GM20431 (cell line): Measurements from ENCODE around the gene GJD3.

Source experiments
- in situ Hi-C: fragments of 300-500 bp; cut with MseI, MboI; formaldehyde crosslinking; loops from one replicate; pipeline ENCODE4 v1.15.0; 2020; ENCODE audit warnings: low sequenced_read_pairs; ENCODE audit not compliant: unreplicated experiment

GJD3 gene

GRCh38 chr17:40343219-40344119, 21.1 kb downstream of the GJD3 start:
- in situ Hi-C loops, result no loop called here

- in situ Hi-C loops, result no loop called here
Measured at GRCh38 chr17:40342504-40343218, 21.9 kb downstream of the GJD3 start.

- in situ Hi-C loops, result no loop called here
Measured at GRCh38 chr17:40341808-40342503, 22.6 kb downstream of the GJD3 start.

GRCh38 chr17:40340880-40341807, 23.4 kb downstream of the GJD3 start:
- in situ Hi-C loops, result no loop called here

- in situ Hi-C loops, result no loop called here
Measured at GRCh38 chr17:40340327-40340726, 24.2 kb downstream of the GJD3 start.

- in situ Hi-C loops, result no loop called here
Measured at GRCh38 chr17:40338941-40339649, 25.4 kb downstream of the GJD3 start.

GRCh38 chr17:40338058-40338457, 26.5 kb downstream of the GJD3 start:
- in situ Hi-C loops, result no loop called here

GRCh38 chr17:40337351-40337750, 27.2 kb downstream of the GJD3 start:
- in situ Hi-C loops, result no loop called here

- in situ Hi-C loops, result no loop called here
Measured at GRCh38 chr17:40335620-40336019, 28.9 kb downstream of the GJD3 start.

GRCh38 chr17:40333781-40334448, 30.6 kb downstream of the GJD3 start:
- in situ Hi-C loops, result no loop called here

- in situ Hi-C loops, result no loop called here
Measured at GRCh38 chr17:40331743-40332641, 32.5 kb downstream of the GJD3 start.

- in situ Hi-C loops, result no loop called here
Measured at GRCh38 chr17:40330850-40331470, 33.6 kb downstream of the GJD3 start.

- in situ Hi-C loops, result no loop called here
Measured at GRCh38 chr17:40329839-40330794, 34.4 kb downstream of the GJD3 start.

- in situ Hi-C loops, result no loop called here
Measured at GRCh38 chr17:40328386-40328766, 36.2 kb downstream of the GJD3 start.

- in situ Hi-C loops, result no loop called here
Measured at GRCh38 chr17:40327735-40328385, 36.7 kb downstream of the GJD3 start.
